Nucleus accumbens (tissue), 56 donors: ENCODE data around the gene CC2D2A.

ENCODE experiments used
- DNase-seq, 56 donors: peaks; one replicate each; lab custom pipeline; 2025; lab: John Stamatoyannopoulos, UW

The CC2D2A gene

DNA sequence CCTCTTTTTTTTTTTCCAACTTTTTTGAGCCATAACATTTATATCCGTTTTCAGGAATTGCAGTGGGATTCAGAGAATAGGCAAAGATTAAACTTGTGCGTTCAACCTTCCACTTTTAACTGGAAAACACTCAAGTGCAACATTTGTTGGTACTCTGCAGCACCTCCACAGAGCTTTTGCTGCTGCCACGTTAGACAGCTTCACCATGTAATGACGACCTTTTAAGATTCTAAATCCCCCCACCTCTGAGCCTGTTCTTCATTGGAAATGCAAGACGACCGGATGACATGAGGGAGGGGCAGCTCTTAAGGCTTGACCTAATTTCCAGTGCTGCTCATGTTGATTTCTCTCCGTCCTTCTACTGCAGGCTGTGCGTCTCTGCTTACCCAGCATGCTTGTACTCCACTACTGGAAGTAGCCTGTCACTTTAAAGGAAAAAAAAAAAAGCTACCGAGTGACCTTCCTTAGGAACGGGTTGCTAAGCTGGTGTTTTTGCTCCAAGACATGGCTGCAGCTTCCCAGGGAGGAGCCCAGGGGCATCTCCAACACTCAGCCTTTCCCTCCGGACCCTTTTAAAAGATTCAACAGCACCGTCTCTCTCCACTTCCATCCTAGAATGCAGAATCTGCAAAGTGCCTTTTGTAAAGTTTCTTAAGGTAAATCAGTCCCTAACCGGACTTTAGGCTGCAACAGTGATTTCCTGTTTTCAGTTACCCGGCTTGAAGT, at the start of gene CC2D2A:
TSS of gene CC2D2A (plus strand) at position 481 of the 726 bp plus-strand sequence. CDS start 6,051 bp downstream, outside the sequence.
- DNase-seq = peak in 4 of 56 donors; percentile 1 to 31 (median 10)

DNA sequence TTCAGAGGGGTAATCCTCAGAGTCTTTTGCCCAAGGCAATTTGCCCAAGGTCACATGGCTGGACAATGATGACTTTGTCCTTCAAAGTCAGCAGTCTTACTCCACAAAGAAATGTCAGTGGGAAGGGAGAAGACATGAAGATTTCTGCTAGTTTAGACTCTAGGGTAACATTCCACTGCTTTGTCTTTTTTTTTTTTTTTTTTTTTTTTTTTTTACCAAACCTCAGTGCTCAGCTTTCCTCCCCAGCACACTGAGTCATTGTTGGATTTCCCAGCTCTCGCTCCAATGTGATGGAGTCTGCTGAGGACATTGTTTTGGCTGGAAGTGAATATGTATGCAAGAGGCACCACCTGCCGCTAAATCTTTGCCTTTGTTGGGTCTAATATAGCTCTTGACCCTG, 49.0 kb upstream of the CC2D2A start:
- peak in 22 of 56 donors; percentile 3 to 54 (median 20) for DNase-seq

DNA sequence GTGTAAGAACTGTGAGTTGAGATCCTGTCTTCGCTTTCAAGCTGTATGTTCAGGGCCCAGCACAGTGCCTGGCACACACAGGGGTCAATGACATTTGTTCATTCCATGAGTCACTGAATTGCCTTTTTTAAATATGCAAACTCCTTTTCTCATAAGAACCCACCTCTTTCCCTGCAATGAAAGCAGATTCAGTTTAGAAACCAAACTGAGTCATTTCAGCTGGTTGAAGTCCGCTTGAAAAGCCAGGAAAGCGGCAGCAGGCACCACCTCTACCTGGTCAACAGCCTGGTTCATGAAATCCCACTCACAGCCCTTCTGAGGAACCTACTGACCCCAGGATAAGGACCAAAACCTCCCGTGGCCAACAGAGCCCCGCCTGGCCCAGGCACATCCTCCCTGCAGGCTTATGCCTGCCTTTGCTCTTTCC, 46.4 kb upstream of the CC2D2A start:
- DNase-seq = no peak

DNA sequence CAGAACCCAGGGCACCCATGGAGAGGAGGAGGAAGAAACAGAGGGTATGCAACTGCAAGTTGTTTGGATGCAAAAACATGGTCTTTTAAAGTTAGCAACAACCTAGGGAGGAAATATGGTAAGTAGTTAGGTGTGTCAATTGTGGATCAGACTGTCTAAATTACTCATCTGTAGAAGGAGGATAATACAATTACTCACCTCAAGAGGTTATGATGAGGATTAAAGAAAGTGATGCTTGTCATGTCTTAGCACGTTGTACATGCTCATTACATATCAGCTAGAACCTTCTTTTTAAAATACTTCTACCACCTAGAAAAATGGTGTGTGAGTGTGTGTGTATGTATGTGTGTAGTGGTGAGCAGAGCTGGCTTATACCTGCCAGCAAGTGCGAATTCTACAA, 44.2 kb upstream of the CC2D2A start:
- DNase-seq = no peak

DNA sequence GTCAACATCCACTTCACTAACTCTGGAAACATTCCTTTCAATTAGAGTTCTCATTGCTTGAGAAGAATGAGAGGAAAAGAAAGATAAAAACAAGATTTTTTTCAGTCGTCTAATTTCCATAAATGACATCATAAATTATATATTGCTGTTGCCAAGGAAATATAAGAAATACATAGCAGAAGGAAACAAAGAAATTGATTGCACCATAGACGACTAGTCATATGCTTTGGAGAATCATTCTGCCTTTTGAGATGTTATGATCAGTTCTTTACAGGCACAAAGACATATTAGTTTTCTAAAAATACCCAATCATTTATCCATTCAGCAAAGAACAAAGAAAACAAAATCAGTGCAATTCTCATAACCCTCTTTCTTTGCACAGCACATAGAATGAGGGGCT, 42.5 kb upstream of the CC2D2A start:
- no peak for DNase-seq

DNA sequence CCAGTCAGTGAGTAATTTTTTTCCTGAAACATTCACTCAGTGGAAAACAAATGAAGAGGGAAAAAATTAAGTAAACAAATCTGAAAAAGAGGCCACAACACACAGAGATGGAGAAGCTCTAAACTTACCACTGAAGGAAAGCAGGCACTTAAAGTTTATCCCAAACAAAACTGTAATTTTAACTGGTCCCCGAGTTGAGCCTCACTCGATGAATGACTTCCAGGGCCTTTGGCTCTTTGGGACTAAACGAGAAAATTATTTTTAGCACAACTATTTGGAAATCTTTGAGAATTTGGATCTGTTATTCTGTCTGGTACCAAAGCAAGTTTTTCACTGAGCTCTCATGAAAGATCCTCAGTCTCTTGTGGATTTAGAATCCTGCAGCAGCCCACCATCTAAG, 42.0 kb upstream of the CC2D2A start, which contains the start of gene C1QTNF7:
TSS of gene C1QTNF7 (plus strand) at position 333 of the 400 bp plus-strand sequence. CDS start 7,711 bp downstream, outside the sequence.
- DNase-seq = no peak

DNA sequence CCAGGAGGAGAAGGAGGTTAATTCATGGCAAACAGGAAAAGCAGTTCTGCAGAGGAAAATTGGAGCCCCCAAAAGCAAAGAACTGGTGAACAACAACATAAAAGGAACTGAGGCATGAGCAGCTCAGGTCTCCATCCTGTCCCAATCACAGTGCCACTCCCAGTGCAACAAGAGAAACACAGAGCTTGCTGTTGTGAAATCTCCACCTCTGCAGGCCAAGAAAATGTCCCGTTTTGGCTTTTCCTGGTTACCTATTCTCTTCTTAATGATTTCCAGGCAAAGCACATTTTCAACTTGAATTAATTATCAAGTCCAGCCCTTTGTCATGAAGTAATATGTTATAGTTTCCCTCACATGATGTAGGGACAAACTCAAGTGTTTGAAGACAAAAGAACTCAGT, 41.1 kb upstream of the CC2D2A start:
- no peak for DNase-seq

DNA sequence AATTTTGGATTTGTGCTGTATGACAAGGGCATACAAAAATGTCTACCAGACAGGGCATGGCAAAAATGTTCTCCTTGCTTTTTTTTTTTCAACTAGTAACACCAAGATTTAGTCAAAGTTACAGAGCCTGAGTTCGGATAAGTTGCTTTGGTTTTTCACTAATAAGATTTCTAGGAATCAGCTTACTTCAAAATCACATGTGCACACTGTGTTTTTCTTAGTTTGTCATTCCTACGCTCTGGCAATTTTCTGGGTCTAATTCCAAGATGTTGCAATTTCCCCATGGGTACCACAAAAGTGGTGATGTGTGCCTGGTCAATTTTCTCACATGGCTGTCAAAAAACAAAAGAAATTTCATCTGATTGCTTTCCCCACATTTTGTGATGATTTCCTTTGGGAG, 35.6 kb upstream of the CC2D2A start:
- no peak for DNase-seq

DNA sequence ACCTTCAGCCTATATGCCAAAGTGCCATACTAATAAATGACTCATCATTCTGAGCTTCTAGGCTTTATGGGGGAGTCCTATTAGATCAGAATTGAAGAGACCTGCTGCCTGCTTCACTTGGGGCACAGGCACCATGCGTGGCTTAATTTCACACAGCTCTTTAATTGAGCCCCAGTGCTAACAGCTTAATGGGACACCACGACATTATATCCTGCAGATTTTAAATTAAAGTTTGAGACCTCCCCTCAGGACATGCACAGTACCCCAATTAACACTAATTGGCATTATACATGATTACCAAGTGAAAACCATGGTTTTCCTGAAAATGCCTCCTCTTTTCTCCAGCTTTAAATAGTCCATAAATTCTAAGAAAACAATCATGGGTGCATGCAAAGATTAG, 35.0 kb upstream of the CC2D2A start:
- DNase-seq = no peak

DNA sequence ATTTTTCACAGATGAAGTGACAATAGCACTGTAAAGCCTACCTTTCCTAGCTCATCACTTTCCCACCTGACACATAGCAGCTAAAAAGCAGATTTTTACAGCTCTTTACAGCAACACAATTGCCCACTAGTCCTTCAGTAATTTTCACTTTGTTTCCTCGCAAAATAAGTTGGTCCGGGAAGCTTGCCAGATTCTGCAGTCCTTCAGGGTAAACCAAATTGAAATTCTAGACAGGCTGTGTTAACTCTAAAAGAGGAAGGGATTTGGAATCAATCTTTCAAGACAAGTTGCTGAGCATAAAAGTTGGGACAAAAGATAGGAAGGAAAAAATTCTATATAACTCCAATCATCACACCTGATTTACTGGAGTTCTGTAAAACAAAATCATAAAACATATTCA, 33.2 kb upstream of the CC2D2A start:
- DNase-seq = peak in 21 of 56 donors; percentile 5 to 66 (median 16)

DNA sequence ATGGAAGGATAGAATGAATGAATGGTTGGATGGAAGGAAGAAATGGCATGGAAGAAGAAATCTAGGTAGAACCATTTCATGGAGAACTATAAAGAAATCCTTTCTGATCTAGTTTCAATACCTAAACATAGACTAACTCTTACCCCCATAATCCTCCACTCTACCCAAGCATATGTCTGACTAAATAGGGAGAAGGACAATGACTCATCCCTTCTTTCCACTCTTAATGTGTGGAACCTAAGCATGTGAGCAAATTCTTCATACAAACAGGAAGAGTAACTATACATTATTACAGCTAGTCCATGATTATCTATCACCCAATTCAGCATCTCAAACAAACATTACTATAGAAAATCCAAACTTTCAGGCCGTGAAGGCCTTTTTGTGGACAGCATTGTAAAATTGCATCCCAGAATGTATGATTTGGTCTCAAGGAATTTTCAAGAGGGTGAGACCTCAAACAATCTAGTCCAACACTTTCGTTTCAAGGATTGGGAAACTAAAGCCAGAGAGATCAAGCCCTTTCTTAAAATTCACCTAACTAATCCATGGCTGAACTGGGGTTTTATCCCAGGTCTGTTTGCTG, 30.6 kb upstream of the CC2D2A start:
- no peak for DNase-seq

DNA sequence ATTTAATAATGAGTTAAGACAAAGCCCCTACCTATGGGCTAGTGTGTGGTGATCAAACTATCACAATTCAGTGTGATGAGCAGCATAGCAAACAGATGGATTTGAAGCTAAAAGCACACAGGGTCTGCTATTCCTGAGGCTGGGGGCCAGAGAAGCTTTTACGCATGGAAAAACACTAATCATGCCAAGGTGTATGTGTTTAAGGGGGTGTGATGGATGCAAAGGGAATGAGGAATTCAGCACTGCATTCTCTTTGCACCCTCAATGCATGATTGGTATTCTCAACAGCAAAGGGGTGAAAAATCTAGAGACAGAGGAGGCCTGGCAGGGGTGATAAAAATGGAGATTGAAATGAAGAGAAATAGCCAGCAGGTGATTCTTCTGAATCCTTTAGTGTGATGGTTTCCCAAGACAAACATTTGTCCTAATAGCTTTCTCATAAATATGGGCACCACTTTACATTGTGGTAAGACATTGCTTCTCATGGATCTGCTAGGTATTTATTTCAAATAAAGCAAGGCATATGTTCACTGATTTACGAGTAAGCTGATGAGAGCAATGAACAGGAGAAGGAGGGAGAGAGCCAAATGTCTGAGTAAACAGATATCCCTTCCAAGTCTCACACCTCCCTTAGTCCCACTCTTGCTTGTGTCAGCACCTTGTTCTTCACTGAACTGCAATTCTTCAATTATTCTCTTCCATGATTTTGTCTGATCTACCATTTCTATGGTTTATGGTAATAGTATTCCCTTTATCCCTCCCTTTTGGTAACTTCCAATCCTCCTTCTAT, 26.1 kb upstream of the CC2D2A start:
- DNase-seq = no peak

DNA sequence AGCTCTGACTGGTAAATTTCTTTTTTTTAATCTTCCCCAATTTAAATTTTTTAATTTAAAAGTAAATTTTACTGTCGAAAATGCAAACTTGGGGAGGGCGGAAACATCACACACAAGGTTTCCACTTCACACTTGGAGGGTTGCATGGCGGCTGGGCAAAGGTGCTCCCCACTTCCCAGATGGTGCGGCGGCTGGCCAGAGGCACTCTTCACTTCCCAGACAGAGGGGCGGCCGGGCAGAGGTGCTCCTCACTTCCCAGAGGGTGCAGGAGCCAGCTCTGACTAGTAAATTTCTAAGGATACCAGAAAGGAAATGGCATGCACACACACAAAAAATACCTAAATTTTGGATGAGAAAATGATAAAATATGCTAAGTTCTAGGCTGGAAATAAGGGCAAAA, 25.4 kb upstream of the CC2D2A start:
- DNase-seq = no peak

DNA sequence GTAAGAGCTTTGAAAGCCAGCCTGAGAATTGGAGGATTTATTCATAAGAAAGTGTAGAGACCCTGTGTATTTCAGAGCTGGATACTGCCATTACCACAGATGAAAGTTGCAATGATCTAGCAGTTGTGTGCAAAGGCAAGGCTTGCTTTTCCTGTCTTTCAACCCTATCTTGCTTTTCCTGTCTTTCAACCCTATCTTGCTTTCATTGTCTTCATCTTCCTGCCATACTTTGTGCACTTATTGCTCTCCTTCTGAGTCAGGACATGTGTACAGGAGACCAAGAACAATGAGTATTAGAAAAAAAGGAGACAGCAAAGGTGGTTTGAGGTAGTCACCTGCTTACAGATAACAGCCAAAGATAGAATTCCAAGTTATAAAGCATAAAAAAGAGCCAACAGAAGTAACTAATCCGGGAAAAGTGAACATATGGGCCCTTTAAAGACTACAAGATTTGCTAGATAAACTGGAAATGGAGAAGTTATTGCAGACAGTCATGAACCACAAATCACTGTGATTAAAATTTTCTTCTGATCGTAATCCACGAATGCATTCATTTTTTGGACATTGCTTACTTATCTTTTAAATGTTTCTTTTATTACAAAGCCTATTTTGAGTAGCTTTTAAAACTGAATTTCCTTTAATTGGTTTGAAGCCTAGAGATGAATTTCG, 24.7 kb upstream of the CC2D2A start:
- no peak for DNase-seq

DNA sequence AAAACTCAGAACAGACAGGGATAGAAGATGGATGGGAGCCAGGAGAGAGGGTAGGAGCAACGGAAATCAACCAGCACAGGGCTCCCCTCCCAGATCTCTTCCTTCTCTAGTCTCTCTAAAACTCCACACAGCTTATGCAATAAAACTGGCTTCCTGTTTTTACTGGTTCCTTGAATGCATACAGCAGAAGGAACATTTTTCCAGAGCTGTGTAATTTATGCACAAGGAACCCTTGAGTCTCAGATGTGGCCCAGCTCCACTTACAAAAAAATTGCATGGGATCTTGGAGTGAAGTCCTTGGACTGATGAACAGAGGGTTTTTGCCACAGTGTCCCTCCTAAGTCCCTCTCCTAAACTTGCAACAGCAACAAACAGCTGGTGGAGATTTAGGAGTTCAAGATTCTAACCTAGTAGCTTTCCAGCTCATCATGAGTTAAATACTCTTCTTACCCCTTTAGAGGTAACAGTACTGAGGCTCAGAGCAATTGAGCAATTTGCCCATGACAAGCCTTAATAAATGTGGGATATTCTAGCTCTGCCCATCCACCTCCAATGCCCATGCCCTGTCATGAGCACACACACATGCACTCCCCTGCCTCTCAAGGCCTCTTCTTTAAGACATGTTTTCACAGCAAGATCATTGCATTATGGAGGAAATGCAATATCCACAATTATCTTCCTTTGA, 18.4 kb upstream of the CC2D2A start:
- DNase-seq = no peak

DNA sequence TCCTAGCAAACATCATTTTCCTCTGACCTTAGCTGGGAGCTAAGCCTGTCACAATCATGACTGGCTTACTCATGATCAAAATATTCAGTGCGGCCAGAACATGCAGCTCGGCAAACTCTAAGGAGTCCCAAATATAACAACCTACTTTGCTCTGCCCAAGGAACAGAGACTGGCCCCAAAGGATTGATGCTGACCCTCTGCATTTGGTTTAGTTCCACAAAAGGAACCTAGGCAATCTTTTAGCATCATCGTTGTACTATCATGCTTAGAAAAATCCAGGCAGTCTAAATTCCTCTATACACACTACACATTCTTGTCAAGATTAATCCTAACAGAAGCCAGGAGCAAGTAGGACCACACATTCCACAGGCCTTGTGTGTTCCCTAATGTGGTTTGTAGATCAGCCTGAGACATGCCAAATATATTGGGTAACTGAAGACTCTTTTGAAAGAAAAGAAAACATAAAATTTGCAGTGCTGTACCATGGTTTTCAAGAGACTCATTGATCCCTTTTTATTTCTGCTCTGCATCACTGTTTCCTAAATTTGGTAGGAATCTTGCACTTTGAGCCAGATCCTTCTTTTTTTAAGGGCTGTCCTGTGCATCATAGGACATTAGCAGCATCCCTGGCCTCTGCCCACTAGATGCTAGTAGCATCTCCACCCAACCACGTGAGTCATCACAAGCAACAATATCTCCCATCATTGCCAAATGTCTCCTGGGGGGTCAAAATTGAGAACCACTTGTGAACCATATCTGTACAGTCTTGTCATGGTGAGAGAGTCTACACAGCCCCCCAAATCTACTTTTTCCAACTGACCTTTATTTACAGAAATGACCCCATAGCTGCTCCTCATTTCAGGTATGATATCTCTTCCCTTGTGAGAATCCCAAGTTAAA, 17.6 kb upstream of the CC2D2A start:
- no peak for DNase-seq

DNA sequence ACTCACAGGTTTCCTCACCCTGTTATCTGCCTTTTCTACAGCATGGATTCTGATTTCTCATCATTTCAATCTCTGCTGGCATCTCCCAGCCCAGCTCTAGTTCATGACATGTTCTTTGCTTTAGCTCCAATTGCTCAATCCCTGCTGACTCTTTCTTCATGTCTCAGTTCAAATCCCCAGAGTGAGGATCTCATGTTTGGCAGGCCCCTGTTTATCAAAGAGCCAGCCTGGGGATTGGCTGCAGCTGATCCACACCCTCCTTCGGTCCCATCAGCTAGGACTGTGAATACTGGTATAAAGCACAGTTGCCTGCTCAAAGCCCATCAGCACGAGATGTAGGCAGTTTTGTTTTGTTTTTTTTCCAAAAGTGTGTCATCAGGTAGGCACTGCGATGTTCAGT, 14.4 kb upstream of the CC2D2A start:
- no peak for DNase-seq

DNA sequence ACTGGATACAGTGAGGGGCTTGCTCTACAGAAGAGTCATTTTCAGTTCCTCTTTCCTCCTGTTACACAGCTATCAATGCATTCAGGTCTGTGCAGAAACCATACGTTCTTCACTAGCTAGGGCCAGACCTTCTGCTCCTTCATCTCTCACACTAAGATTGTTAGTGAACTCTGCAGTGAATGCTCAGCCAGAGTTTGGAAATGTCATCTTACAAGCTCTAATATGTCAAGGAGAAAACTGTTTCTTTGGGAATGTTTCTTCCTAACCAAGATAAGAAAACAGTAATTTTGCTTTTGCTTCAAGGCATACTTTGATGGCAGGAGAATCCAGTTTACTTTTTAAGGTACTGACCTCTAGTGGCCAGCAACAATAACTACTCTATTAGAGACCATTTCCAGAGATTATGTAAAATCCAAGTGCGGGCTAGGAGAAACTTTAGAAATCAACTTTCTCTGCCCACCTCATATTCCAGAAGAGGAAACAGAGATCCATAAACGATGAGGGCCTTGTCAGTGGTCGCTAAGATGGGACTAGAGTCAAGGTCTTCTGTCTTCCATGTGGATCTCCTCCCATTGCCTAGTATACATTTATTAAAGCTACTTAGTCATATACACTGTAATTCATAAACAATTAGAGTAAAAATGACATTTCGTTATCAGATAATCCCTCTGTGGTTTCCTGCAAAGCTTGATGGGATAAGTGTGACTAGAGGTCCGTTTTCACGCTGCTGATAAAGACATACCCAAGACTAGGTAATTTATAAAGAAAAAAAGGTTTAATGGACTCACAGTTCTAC, 12.1 kb upstream of the CC2D2A start:
- DNase-seq = peak in 2 of 56 donors; percentile 34 to 50
